A673 (cell line): Measurements from ENCODE around the gene ETV6.

ENCODE experiments used
- EZH2 ChIP-seq: fragments of 200-600 bp; sonication (generic); IDR thresholded peaks from 2 replicates; pipeline ENCODE4 v1.6.1; 2017; ENCODE audit warnings: borderline replicate concordance, low read depth, mild to moderate bottlenecking, mixed read lengths, antibody characterized with exemption, low read length; ENCODE audit not compliant: poor library complexity, severe bottlenecking
- TF ChIP-seq, protein P1 (sequence below): fragments of 300-800, 200-600 bp; sonication (generic); conservative IDR thresholded peaks from 2 replicates; pipeline ENCODE4 v1.5.1; 2017; ENCODE audit warnings: low read depth, mild to moderate bottlenecking, antibody characterized with exemption, low read length, moderate library complexity, mixed read lengths

DNA sequence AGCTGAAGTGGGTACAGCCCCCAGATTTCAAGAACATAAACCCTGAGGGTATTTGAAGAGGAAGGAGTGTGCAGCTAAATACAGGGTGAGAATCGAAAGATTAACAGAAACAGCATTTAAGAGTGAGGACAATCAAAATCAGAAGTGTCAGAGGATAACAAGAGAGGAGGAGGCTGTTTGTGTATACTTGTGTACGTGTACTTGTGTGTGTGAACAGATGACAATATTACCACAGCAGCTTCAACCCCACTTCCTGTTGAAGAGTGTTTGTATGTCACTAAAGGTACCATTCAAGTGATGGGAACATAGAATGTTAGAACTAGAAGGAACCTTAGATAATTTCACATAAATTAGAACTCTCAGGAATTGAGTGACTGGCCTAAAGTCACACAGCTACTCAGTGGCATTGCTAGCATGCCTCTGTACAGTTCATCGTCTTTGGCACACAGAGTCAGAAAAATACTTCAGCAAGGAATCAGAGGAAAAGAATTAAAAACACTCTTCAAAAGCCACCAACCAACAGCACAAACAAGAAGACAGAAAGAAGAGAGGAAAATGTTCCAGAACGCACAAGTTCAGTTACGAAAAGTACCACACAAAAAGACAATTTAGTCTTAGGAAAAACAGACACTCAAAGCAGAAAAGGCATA lies 256.9 kb downstream of the ETV6 start:
- TF ChIP-seq, protein P1, sequence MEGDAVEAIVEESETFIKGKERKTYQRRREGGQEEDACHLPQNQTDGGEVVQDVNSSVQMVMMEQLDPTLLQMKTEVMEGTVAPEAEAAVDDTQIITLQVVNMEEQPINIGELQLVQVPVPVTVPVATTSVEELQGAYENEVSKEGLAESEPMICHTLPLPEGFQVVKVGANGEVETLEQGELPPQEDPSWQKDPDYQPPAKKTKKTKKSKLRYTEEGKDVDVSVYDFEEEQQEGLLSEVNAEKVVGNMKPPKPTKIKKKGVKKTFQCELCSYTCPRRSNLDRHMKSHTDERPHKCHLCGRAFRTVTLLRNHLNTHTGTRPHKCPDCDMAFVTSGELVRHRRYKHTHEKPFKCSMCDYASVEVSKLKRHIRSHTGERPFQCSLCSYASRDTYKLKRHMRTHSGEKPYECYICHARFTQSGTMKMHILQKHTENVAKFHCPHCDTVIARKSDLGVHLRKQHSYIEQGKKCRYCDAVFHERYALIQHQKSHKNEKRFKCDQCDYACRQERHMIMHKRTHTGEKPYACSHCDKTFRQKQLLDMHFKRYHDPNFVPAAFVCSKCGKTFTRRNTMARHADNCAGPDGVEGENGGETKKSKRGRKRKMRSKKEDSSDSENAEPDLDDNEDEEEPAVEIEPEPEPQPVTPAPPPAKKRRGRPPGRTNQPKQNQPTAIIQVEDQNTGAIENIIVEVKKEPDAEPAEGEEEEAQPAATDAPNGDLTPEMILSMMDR = no peak
- no peak for TF ChIP-seq EZH2
